ENCODE results near the gene UMAD1.

UMAD1 gene

DNA sequence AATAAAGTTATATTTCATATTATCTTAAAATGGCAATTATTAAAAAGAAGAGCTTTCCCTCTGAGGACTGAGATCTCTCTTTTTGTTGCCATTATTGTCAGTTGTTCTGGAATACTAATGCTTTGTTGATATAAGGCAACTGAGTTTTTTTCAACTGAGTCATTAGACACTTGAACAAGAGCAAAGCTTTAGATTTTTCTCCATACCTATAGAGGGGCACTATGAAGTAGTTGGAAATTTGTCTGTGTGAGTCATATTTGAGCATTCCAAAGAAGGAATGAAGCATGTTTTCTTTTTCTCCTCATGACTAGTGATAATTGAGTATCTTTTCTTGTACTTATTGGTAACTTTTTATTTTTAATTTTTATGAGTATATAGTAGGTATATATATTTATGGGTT is 53.3 kb downstream of the UMAD1 start:
- no peak overlapping the region for H3K4me3 ChIP-seq (ENCODE audit: low read length)
- no peak for TF ChIP-seq ZNF274 (IDR thresholded peaks at IDR 0.05; ENCODE audit: low read depth, low read length)

- no peak for TF ChIP-seq ZNF274 (IDR thresholded peaks at IDR 0.05; ENCODE audit: low read depth, low read length)
- H3K4me3 ChIP-seq (ENCODE audit: low read length) = no peak overlapping the region
These were observed 54.0 kb downstream of the UMAD1 start for GRCh38 chr7:7694542-7694941.

GRCh38 chr7:7695111-7695817 is 54.7 kb downstream of the UMAD1 start:
- no peak for TF ChIP-seq ZNF274 (IDR thresholded peaks at IDR 0.05; ENCODE audit: low read depth, low read length)
- no peak overlapping the region for H3K4me3 ChIP-seq (ENCODE audit: low read length)

- TF ChIP-seq ZNF274 (IDR thresholded peaks at IDR 0.05; ENCODE audit: low read depth, low read length) = no peak
- no peak overlapping the region for H3K4me3 ChIP-seq (ENCODE audit: low read length)
These were observed 56.0 kb downstream of the UMAD1 start for GRCh38 chr7:7696458-7697119.

GRCh38 chr7:7698930-7699329 is 58.4 kb downstream of the UMAD1 start:
- no peak overlapping the region for H3K4me3 ChIP-seq (ENCODE audit: low read length)
- no peak for TF ChIP-seq ZNF274 (IDR thresholded peaks at IDR 0.05; ENCODE audit: low read depth, low read length)

DNA sequence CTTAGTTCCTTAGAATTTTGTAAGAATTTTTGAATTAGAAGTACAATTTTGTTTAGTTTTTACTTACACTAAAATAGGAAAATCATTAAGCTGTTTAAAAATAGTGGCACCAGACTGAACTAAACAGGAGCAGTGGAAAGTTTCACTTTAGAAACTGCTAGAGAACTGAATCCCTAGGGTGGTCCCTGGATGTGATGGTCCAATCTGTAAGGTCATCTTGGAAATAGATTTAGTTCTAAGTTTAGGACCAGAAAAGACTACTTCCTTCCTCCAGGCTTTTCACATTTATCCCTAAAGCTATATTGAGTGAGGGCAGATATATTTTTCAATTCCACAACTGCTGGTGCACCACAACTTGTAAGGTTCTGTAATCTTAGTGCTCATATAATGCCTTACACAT is 58.8 kb downstream of the UMAD1 start:
- H3K4me3 ChIP-seq (ENCODE audit: low read length) = no peak overlapping the region
- TF ChIP-seq ZNF274 (IDR thresholded peaks at IDR 0.05; ENCODE audit: low read depth, low read length) = no peak

GRCh38 chr7:7699970-7700369 is 59.4 kb downstream of the UMAD1 start:
- TF ChIP-seq ZNF274 (IDR thresholded peaks at IDR 0.05; ENCODE audit: low read depth, low read length) = no peak
- no peak overlapping the region for H3K4me3 ChIP-seq (ENCODE audit: low read length)

DNA sequence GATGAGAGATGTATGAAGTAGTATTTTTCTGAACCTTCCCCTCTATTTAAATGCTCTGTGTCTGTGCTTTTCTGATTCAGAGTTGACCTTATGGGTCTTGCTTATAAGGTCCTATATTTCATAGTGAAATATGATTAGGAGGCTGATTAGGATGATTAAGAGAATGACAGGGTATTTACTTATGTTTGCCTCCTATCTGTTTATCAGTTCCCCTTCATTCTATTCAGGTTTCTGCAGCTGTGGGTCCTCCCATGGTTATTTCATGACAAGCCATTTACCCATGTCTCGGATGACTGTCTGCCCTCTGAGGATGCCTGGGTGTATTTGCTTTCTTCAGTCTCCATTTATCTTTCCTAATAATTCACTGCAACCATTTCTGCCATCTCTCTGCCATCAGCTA is 61.0 kb downstream of the UMAD1 start:
- no peak overlapping the region for H3K4me3 ChIP-seq (ENCODE audit: low read length)
- TF ChIP-seq ZNF274 (IDR thresholded peaks at IDR 0.05; ENCODE audit: low read depth, low read length) = no peak

- TF ChIP-seq ZNF274 (IDR thresholded peaks at IDR 0.05; ENCODE audit: low read depth, low read length) = no peak
These were observed 62.3 kb downstream of the UMAD1 start for GRCh38 chr7:7702826-7703225.

DNA sequence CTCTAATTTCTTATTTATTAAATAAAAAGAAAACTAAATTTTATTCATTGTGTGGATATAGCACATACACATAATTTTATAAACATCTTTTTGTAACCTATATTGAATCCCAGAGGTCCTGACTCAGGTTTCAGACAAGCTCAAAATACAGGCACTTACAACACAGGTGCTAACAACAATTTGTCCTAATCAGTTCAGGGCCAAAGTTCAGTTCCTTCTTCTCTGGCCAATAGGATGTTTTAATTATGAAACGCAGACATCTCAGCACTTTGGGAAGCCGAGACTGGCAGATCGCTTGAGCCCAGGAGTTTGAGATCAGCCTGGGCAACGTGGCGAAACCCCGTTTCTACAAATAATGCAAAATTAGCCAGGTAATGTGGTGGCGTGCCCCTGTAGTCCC is 62.9 kb downstream of the UMAD1 start:
- H3K4me3 ChIP-seq (ENCODE audit: low read length) = no peak overlapping the region
- TF ChIP-seq ZNF274 (IDR thresholded peaks at IDR 0.05; ENCODE audit: low read depth, low read length) = no peak

More at GRCh38 chr7:7702826-7703225, 62.3 kb downstream of the UMAD1 start:
- no peak overlapping the region for H3K4me3 ChIP-seq (ENCODE audit: low read length)

GRCh38 chr7:7704867-7705266 is 64.3 kb downstream of the UMAD1 start:
- no peak for TF ChIP-seq ZNF274 (IDR thresholded peaks at IDR 0.05; ENCODE audit: low read depth, low read length)

DNA sequence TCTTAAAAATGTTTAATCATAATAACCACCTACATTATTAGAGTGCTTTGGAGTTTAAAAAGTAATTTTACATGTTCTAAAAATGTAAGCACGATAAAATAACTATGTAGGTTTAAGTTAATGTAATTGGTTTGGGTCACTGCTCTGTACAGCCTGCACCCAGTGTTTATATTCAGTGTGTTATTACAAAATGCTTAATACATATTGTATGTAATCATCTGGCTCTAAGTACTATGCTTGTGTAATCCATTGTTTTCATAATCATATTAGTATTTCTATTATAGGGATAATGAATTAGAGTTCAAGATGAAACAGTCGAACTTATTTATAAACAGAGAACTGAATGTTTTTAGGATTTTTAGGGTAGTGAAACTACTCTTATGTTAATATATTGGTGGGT is 64.8 kb downstream of the UMAD1 start:
- TF ChIP-seq ZNF274 (IDR thresholded peaks at IDR 0.05; ENCODE audit: low read depth, low read length) = no peak
- no peak overlapping the region for H3K4me3 ChIP-seq (ENCODE audit: low read length)

More at GRCh38 chr7:7704867-7705266, 64.3 kb downstream of the UMAD1 start:
- H3K4me3 ChIP-seq (ENCODE audit: low read length) = no peak overlapping the region

DNA sequence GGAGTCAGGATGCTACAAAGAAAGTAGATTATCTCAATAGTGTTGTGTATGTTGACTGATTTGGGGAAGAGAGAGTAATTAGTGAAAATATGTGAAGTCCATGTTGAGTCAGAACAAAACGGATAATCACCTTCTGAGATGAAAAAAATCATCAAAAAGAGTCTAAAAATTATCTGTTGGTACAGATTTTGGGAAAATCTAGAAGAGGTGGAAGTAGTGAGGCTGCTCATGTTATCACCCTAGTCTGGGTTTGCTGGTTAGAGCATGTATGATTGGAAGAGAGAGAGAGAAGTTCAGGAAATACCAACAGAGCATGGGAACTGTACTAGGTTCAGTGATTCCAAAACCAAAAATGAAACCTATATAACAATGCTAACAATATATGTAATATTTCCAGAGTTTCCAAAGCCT is 65.6 kb downstream of the UMAD1 start:
- no peak for TF ChIP-seq ZNF274 (IDR thresholded peaks at IDR 0.05; ENCODE audit: low read depth, low read length)

GRCh38 chr7:7706556-7707172 is 66.1 kb downstream of the UMAD1 start:
- H3K4me3 ChIP-seq (ENCODE audit: low read length) = no peak overlapping the region; the same call in 1 of the 2 replicates
- no peak for TF ChIP-seq ZNF274 (IDR thresholded peaks at IDR 0.05; ENCODE audit: low read depth, low read length)

More for the DNA sequence above, 65.6 kb downstream of the UMAD1 start:
- no peak overlapping the region; the same call in 1 of the 2 replicates for H3K4me3 ChIP-seq (ENCODE audit: low read length)

- no peak overlapping the region for H3K4me3 ChIP-seq (ENCODE audit: low read length)
- TF ChIP-seq ZNF274 (IDR thresholded peaks at IDR 0.05; ENCODE audit: low read depth, low read length) = no peak
These were observed 66.7 kb downstream of the UMAD1 start for GRCh38 chr7:7707246-7707645.

Data from GM08714 (cell line).